ENCODE data around the gene FHIT. TPM values are rescaled to one million over a fixed set of nuclear protein-coding genes. Genes with fewer than 3 reads are reported as not detected.

FHIT gene
- total RNA-seq, 2 donors from 2014 or later = 6.8 to 12.3 TPM

DNA sequence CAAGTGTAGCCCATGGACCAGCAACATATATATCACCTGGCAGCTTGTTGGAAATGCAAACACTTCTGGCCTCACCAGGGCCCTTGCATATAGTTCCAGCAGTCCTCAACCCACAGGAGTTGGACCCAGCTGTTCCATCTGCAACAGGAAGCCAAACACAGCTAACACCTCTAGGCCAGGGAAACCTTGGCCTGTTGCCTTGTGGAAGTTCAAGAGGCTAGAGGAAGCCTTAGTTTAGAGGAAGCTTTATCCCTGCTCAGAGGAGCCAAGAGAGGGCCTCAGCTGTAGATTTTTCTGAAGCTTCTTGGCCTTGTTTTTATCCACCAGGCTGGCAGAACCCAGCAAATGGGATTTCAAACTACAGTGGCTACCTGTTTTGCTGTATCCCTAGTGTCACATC lies 11.4 kb downstream of the FHIT start:
- Histone ChIP-seq H3K9me3 (ENCODE audit: control insufficient read depth, low read length) (peaks cover 6% of the 10 kb centered on the region), H3K4me1 (ENCODE audit: control insufficient read depth, insufficient read depth, low read length) (peaks cover 8% of the 10 kb centered on the region), H3K27me3 (ENCODE audit: control insufficient read depth, insufficient read depth, low read length, poor library complexity, severe bottlenecking) (no peaks in the 10 kb centered on the region), H3K36me3 (ENCODE audit: control insufficient read depth, insufficient read depth, low read length) (no peaks in the 10 kb centered on the region), H3K4me3 (ENCODE audit: low read length) (no peak overlapping the region), H3K27ac (ENCODE audit: low read depth, low read length) (no peak overlapping the region), H3K9ac (ENCODE audit: extremely low read depth, low read length, poor library complexity, severe bottlenecking) (no peak overlapping the region)
- Mint-ChIP-seq H3K27me3 (ENCODE audit: insufficient read depth) (no peaks in the 10 kb centered on the region), H3K4me3 (no peak overlapping the region), H3K27ac (no peak overlapping the region), H3K36me3 (ENCODE audit: low read depth) (no peaks in the 10 kb centered on the region), H3K9me3 (no peaks in the 10 kb centered on the region), H3K4me1 (peaks cover 42% of the 10 kb centered on the region)
- no peak for DNase-seq
- TF ChIP-seq, protein P1, sequence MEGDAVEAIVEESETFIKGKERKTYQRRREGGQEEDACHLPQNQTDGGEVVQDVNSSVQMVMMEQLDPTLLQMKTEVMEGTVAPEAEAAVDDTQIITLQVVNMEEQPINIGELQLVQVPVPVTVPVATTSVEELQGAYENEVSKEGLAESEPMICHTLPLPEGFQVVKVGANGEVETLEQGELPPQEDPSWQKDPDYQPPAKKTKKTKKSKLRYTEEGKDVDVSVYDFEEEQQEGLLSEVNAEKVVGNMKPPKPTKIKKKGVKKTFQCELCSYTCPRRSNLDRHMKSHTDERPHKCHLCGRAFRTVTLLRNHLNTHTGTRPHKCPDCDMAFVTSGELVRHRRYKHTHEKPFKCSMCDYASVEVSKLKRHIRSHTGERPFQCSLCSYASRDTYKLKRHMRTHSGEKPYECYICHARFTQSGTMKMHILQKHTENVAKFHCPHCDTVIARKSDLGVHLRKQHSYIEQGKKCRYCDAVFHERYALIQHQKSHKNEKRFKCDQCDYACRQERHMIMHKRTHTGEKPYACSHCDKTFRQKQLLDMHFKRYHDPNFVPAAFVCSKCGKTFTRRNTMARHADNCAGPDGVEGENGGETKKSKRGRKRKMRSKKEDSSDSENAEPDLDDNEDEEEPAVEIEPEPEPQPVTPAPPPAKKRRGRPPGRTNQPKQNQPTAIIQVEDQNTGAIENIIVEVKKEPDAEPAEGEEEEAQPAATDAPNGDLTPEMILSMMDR (conservative IDR thresholded peaks at IDR 0.05) = no peak

DNA sequence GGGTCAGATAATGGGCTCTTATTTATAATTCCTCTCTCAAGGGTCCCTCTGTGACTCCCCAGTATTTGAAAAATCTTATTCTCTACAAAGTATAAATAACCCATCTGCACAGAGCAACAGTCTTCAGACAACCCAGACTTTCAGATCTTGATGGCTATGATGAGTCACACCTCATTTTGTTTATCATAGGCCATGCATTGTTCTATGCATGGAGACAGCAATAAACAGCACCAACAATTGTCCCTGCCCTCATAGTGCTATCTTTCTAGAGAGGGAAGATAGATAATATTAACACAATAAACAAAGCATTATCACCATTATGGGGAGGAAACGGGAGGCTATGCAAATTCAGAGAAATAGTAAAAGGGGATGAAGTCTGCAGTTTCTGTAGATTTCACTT lies 13.4 kb downstream of the FHIT start:
- Mint-ChIP-seq H3K4me1 (peaks cover 28% of the 10 kb centered on the region), H3K27ac (no peak overlapping the region)

DNA sequence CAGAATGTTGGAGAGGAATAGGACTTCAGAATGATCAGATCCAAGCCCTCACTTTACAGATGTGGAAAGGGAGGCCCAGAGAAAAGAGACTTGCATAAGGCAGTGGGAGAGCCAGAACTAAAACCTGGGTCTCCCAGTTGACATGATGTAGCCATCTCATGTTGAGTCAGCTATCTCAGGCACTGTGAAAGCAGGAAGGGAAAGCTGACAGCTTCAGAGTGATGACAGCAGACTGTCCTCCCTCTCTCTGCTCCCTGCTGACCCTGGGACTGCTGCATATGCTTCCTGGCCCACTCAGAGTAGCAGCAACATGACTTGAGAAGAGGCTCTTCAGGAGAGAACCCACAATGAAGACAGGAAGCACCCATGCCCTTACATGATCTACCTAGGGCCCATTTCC lies 14.7 kb downstream of the FHIT start:
- Histone ChIP-seq H3K9me3 (ENCODE audit: control insufficient read depth, low read length) (no peaks in the 10 kb centered on the region), H3K4me1 (ENCODE audit: control insufficient read depth, insufficient read depth, low read length) (peaks cover 4% of the 10 kb centered on the region), H3K27me3 (ENCODE audit: control insufficient read depth, insufficient read depth, low read length, poor library complexity, severe bottlenecking) (no peaks in the 10 kb centered on the region), H3K4me3 (ENCODE audit: low read length) (no peak overlapping the region), H3K27ac (ENCODE audit: low read depth, low read length) (no peak overlapping the region), H3K36me3 (ENCODE audit: control insufficient read depth, insufficient read depth, low read length) (no peaks in the 10 kb centered on the region), H3K9ac (ENCODE audit: extremely low read depth, low read length, poor library complexity, severe bottlenecking) (no peak overlapping the region)
- H3K4me3 Mint-ChIP-seq = no peak overlapping the region
- peak; percentile 51 for DNase-seq
- no peaks in the 10 kb centered on the region for H3K9me3 Mint-ChIP-seq
- peaks cover 22% of the 10 kb centered on the region for H3K4me1 Mint-ChIP-seq
- H3K27ac Mint-ChIP-seq = no peak overlapping the region
- no peaks in the 10 kb centered on the region for H3K36me3 Mint-ChIP-seq (ENCODE audit: low read depth)
- H3K27me3 Mint-ChIP-seq (ENCODE audit: insufficient read depth) = no peaks in the 10 kb centered on the region
- TF ChIP-seq, protein P1 (conservative IDR thresholded peaks at IDR 0.05) = no peak

More for the DNA sequence above, 13.4 kb downstream of the FHIT start:
- peaks cover 6% of the 10 kb centered on the region for H3K9me3 ChIP-seq (ENCODE audit: control insufficient read depth, low read length)
- H3K4me3 ChIP-seq (ENCODE audit: low read length) = no peak overlapping the region
- H3K27me3 ChIP-seq (ENCODE audit: control insufficient read depth, insufficient read depth, low read length, poor library complexity, severe bottlenecking) = no peaks in the 10 kb centered on the region
- WGBS, 2 experiments (ENCODE audit: insufficient coverage in 1 of 2, insufficient read length in 1 of 2) = no CpG with 5 or more reads among the region's 1 CpG
- H3K4me1 ChIP-seq (ENCODE audit: control insufficient read depth, insufficient read depth, low read length) = peaks cover 4% of the 10 kb centered on the region
- TF ChIP-seq, protein P1 (conservative IDR thresholded peaks at IDR 0.05) = no peak
- no peak for DNase-seq
- H3K27ac ChIP-seq (ENCODE audit: low read depth, low read length) = no peak overlapping the region
- H3K9me3 Mint-ChIP-seq = no peaks in the 10 kb centered on the region
- no peak overlapping the region for H3K9ac ChIP-seq (ENCODE audit: extremely low read depth, low read length, poor library complexity, severe bottlenecking)
- no peak overlapping the region for H3K4me3 Mint-ChIP-seq
- no peaks in the 10 kb centered on the region for H3K27me3 Mint-ChIP-seq (ENCODE audit: insufficient read depth)
- no peaks in the 10 kb centered on the region for H3K36me3 Mint-ChIP-seq (ENCODE audit: low read depth)
- H3K36me3 ChIP-seq (ENCODE audit: control insufficient read depth, insufficient read depth, low read length) = no peaks in the 10 kb centered on the region
